SU-DHL-6 (cell line): ENCODE data around the gene PNPLA2.

Experiments used
- H2AFZ ChIP-seq: fragments of 200-600 bp; sonication (generic); 2 replicates; pipeline ENCODE4 v1.6.1; 2014; ENCODE audit warnings: low read depth, mild to moderate bottlenecking, moderate library complexity, mixed read lengths, antibody characterized with exemption, low read length; ENCODE audit not compliant: severe bottlenecking
- H3F3A ChIP-seq: fragments of 200-600 bp; shearing (Covaris generic); 2 replicates; pipeline ENCODE4 v1.6.0; 2016; ENCODE audit warnings: antibody characterized with exemption, mild to moderate bottlenecking; ENCODE audit not compliant: insufficient read depth
- H3K27ac ChIP-seq: fragments of 200-600 bp; sonication (generic); 2 replicates; pipeline ENCODE4 v1.5.1; 2016; ENCODE audit warnings: low read depth, mild to moderate bottlenecking, low read length, moderate library complexity, mixed read lengths
- H3K27me3 ChIP-seq: fragments of 200-600 bp; sonication (generic), shearing (Covaris generic); 2 replicates; pipeline ENCODE4 v1.6.0; 2014; ENCODE audit warnings: mild to moderate bottlenecking, low read length
- H3K36me3 ChIP-seq: fragments of 200-600 bp; sonication (generic); 2 replicates; pipeline ENCODE4 v1.6.1; 2014; ENCODE audit warnings: mild to moderate bottlenecking, low read length, mixed read lengths
- H3K4me2 ChIP-seq: fragments of 300-600, 200-600 bp; shearing (Covaris generic), sonication (generic); 2 replicates; pipeline ENCODE4 v1.6.0; 2014; ENCODE audit warnings: low read length, low read depth, mild to moderate bottlenecking; ENCODE audit not compliant: poor library complexity, severe bottlenecking
- H3K4me3 ChIP-seq: fragments of 200-600 bp; sonication (generic); 2 replicates; pipeline ENCODE4 v1.5.1; 2014; ENCODE audit warnings: antibody characterized with exemption, low read length, mild to moderate bottlenecking, mixed read lengths; ENCODE audit not compliant: insufficient read depth, poor library complexity, severe bottlenecking
- H3K79me2 ChIP-seq: fragments of 200-600 bp; sonication (generic); 2 replicates; pipeline ENCODE4 v1.6.1; 2014; ENCODE audit warnings: mild to moderate bottlenecking, low read length, moderate library complexity; ENCODE audit not compliant: insufficient read depth
- H3K9ac ChIP-seq: fragments of 200-600 bp; sonication (generic); 2 replicates; pipeline ENCODE4 v1.7.0; 2014; ENCODE audit warnings: mild to moderate bottlenecking, low read length
- H3K9me2 ChIP-seq: fragments of 200-600 bp; sonication (generic); replicated peaks from 2 replicates; pipeline ENCODE4 v1.6.1; 2014; ENCODE audit warnings: low read length; ENCODE audit not compliant: insufficient read depth
- H3K9me3 ChIP-seq: fragments of 200-600 bp; sonication (generic); 2 replicates; pipeline ENCODE4 v1.6.1; 2014; ENCODE audit warnings: low read length, mixed read lengths; ENCODE audit not compliant: insufficient read depth
- H4K20me1 ChIP-seq: fragments of 200-600 bp; sonication (generic); 2 replicates; pipeline ENCODE4 v1.6.1; 2014; ENCODE audit warnings: low read depth, mild to moderate bottlenecking, antibody characterized with exemption, low read length, moderate library complexity, mixed read lengths
- CTCF ChIP-seq: fragments of 200-600 bp; sonication (generic); IDR thresholded peaks from one replicate; pipeline ENCODE4 v1.5.1; 2017; ENCODE audit warnings: antibody characterized with exemption, mild to moderate bottlenecking, low read length, moderate library complexity; ENCODE audit not compliant: insufficient read depth, poor library complexity, severe bottlenecking
- EZH2phosphoT487 ChIP-seq: fragments of 200-600 bp; sonication (generic), shearing (Covaris generic); conservative IDR thresholded peaks from 2 replicates; pipeline ENCODE4 v1.6.1; 2018; ENCODE audit warnings: mild to moderate bottlenecking, antibody characterized with exemption, low read length, moderate library complexity, mixed read lengths

PNPLA2 gene

GRCh38 chr11:861105-861479 is 42.4 kb downstream of the PNPLA2 start:
- Histone ChIP-seq H3K27me3 (no peaks in the 10 kb centered on the region), H3K9me3 (no peaks in the 10 kb centered on the region), H3K79me2 (no peaks in the 10 kb centered on the region), H3K4me3 (no peak overlapping the region), H3K36me3 (no peaks in the 10 kb centered on the region), H2AFZ (no peak overlapping the region), H3K27ac (no peak overlapping the region), H3K4me2 (no peak overlapping the region), H3F3A (no peaks in the 10 kb centered on the region), H3K9ac (no peak overlapping the region), H3K9me2 (no peaks in the 10 kb centered on the region), H4K20me1 (no peaks in the 10 kb centered on the region)
- TF ChIP-seq CTCF (no peak), EZH2phosphoT487 (no peak)

GRCh38 chr11:862081-862661 is 43.5 kb downstream of the PNPLA2 start:
- Histone ChIP-seq H3K4me3 (no peak overlapping the region), H3K36me3 (no peaks in the 10 kb centered on the region), H3K27me3 (no peaks in the 10 kb centered on the region), H3K9ac (no peak overlapping the region), H2AFZ (no peak overlapping the region), H3K4me2 (no peak overlapping the region), H3K79me2 (no peaks in the 10 kb centered on the region), H3K27ac (no peak overlapping the region), H3K9me3 (no peaks in the 10 kb centered on the region), H3K9me2 (no peaks in the 10 kb centered on the region), H4K20me1 (no peaks in the 10 kb centered on the region), H3F3A (no peaks in the 10 kb centered on the region)
- TF ChIP-seq EZH2phosphoT487 (no peak), CTCF (no peak)

- Histone ChIP-seq H3K9ac (no peak overlapping the region), H3K9me3 (no peaks in the 10 kb centered on the region), H3K4me3 (no peak overlapping the region), H4K20me1 (no peaks in the 10 kb centered on the region), H3K27ac (no peak overlapping the region), H2AFZ (no peak overlapping the region), H3F3A (no peaks in the 10 kb centered on the region), H3K79me2 (no peaks in the 10 kb centered on the region), H3K36me3 (no peaks in the 10 kb centered on the region), H3K9me2 (no peaks in the 10 kb centered on the region), H3K27me3 (no peaks in the 10 kb centered on the region), H3K4me2 (no peak overlapping the region)
- no peak for TF ChIP-seq CTCF
- TF ChIP-seq EZH2phosphoT487, result no peak
Measured at GRCh38 chr11:862696-863022, 43.9 kb downstream of the PNPLA2 start.
